GM12875 (cell line): Measurements from ENCODE around the gene EML3.
"Not testable (repeated sequence)": the region's sequence is repeated elsewhere in the genome, so short reads cannot be mapped to it uniquely, and the experiment has no call there.

Experiments used
- H3K4me3 ChIP-seq: one replicate; pipeline ENCODE4 v1.5.1; 2011; ENCODE audit warnings: low read depth, low read length, control low read depth
- TF ChIP-seq, protein P1 (sequence below): IDR thresholded peaks from 2 replicates; pipeline ENCODE4 v1.5.1; 2011; ENCODE audit warnings: low read depth, mild to moderate bottlenecking, control low read depth, inconsistent platforms, low read length, moderate library complexity, borderline replicate concordance; ENCODE audit not compliant: insufficient read depth

Gene EML3, protein sequence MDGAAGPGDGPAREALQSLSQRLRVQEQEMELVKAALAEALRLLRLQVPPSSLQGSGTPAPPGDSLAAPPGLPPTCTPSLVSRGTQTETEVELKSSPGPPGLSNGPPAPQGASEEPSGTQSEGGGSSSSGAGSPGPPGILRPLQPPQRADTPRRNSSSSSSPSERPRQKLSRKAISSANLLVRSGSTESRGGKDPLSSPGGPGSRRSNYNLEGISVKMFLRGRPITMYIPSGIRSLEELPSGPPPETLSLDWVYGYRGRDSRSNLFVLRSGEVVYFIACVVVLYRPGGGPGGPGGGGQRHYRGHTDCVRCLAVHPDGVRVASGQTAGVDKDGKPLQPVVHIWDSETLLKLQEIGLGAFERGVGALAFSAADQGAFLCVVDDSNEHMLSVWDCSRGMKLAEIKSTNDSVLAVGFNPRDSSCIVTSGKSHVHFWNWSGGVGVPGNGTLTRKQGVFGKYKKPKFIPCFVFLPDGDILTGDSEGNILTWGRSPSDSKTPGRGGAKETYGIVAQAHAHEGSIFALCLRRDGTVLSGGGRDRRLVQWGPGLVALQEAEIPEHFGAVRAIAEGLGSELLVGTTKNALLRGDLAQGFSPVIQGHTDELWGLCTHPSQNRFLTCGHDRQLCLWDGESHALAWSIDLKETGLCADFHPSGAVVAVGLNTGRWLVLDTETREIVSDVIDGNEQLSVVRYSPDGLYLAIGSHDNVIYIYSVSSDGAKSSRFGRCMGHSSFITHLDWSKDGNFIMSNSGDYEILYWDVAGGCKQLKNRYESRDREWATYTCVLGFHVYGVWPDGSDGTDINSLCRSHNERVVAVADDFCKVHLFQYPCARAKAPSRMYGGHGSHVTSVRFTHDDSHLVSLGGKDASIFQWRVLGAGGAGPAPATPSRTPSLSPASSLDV

DNA sequence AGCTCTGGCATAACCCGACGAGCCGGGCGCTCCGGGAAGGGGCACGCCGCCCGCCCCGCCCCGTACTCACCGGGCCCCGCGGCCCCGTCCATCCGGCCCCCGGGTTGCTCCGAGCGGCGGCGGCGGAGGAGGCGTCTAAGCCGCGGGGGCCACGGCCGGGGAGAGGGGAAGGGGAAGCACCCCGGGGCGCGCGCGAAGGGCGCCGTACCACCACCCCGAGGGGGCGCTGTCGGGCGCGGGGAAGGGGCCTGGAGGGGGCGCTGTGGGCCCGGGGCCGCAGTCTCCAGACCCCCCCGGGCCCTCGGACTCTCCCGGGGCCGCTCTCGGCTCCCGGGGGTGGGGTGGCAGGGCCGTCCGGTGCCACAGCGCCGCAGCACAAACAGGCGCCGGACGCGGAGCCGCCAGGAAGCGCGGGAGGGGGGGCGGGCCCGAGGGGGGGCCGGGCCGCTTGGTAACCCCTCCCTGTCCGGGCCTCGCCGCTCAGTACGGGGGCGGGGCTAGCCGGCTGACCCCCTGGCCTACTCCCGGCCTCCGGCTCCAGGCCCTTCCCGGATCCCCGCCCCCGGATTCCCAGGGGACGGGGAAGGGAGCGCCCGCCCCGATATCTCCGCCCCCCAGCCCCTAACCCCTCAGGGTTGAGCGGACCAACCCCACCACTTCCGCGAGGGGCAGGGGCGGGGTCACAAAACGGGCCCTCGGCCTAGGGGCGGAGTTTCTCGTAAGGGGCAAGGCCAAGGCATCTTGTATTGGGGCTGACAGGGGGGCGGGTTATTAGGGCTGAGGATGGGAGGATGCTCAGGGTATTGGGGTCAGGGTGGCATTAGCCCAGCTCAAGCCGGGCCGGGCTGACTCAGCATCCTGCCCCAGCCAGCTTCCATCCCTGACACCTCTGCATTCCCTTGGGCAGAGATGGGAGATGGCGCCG is at the start of gene EML3, which contains the start of gene ROM1:
Gene EML3 (minus strand): TSS at position 410 of the 925 bp plus-strand sequence. CDS start 318 bp downstream, at position 92.
Gene ROM1 (plus strand): TSS at position 892 of the 925 bp plus-strand sequence. CDS start 25 bp downstream, at position 917.
- peak within 1 kb of the TSS; percentile 83 for H3K4me3 ChIP-seq
- TF ChIP-seq, protein P1, sequence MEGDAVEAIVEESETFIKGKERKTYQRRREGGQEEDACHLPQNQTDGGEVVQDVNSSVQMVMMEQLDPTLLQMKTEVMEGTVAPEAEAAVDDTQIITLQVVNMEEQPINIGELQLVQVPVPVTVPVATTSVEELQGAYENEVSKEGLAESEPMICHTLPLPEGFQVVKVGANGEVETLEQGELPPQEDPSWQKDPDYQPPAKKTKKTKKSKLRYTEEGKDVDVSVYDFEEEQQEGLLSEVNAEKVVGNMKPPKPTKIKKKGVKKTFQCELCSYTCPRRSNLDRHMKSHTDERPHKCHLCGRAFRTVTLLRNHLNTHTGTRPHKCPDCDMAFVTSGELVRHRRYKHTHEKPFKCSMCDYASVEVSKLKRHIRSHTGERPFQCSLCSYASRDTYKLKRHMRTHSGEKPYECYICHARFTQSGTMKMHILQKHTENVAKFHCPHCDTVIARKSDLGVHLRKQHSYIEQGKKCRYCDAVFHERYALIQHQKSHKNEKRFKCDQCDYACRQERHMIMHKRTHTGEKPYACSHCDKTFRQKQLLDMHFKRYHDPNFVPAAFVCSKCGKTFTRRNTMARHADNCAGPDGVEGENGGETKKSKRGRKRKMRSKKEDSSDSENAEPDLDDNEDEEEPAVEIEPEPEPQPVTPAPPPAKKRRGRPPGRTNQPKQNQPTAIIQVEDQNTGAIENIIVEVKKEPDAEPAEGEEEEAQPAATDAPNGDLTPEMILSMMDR: peak; percentile 100

DNA sequence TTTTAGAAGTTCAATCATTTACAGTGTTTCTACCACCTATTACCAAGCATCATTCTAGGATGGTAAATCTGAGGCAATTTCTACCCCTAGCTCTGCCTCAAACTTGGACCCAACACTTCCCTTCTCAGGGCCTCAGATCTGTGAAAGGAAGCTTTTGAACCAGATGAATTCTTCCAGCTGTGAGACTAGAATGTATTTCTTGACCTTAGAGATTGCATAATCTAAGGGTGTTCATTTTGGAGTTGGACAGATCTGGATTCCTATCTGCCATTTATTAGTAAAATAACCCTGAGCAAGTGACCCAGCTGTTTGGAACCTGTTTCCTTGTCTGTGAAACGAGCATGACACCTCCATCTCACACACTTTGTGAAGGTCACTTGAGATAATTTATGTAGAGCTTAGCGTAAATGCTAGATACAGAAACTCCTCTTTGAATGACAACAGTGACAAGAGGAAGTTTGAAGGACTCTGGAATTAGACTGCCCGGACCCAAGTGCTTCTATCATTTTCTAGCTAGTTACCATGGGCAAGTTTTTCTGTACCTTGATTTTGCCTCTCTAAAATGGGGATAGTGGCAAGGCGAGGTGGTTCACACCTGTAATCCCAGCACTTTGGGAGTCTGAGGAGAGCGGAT is 44.3 kb upstream of the EML3 start:
- no peak overlapping the region for H3K4me3 ChIP-seq
- TF ChIP-seq, protein P1: no peak

DNA sequence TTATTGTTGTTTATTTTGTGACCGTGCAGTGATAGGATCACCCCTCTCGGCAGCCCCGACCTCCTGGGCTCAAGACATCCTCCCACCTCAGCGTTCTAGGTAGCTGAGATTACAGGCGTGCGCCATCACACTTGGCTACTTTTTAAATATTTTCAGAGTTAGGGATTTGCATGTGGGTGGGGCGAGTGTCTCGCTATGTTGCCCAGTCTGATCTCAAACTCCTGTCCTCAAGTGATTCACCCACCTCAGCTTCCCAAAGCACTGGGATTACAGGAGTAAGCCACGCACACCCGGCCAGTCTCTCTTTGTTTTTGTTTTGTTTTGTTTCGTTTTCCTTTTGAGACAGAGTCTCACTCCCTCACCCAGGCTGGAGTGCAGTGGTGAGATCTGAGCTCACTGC is 41.7 kb upstream of the EML3 start:
- no peak overlapping the region for H3K4me3 ChIP-seq

DNA sequence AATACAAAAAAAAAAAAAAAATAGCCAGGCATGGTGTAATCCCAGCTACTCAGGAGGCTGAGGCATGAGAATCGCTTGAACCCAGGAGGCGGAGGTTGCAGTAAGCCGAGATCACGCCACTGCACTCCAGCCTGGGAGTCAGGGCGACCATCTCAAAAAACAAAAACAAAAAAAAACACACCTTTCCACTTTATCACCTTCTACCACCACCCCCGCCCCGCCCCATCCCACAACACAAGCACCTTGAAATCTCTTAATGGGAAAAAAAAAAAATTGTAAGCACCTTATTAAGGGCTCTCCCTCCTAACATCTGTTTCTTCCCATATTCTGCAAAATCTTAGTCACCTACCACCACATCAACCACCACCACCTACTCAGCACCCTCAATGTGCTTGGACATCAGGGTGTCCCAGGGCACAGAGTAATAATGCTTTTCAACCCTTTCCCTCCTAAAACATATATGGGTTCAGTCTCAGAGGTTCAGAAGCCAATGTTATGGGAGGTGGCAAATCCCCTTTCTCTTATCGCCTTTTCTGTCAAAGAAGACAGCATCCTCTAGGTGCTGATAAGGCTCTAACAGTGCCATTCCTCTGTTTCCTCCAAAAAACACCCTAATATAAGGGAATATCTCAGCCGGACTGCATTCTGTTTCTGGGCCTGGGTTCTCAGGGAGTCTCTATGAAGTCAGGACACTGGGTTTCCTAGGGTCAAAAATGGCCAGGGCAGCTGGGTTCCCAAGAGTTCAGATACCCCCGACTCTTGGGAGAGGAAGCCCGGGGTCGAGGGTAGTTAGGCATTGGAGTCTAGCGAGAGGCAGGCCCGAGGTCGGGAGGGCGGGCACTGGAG is 39.8 kb upstream of the EML3 start:
- peak overlapping the region; percentile 60 for H3K4me3 ChIP-seq
- TF ChIP-seq, protein P1: no peak

More for the DNA sequence above, 41.7 kb upstream of the EML3 start:
- TF ChIP-seq, protein P1: no peak

DNA sequence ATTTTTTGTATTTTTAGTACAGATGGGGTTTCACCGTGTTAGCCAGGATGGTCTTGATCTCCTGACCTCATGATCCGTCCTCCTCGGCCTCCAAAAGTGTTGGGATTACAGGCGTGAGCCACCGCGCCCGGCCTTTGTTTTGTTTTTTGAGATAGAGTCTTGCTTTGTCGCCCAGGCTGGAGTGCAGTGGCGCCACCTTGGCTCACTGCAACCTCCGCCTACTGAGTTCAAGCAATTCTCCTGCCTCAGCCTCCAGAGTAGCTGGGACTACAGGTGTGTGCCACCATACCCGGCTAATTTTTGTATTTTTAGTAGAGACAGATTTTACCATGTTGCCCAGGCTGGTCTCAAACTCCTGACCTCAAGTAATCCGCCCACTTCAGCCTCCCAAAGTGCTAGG is 37.7 kb upstream of the EML3 start:
- not testable (repeated sequence) for H3K4me3 ChIP-seq

DNA sequence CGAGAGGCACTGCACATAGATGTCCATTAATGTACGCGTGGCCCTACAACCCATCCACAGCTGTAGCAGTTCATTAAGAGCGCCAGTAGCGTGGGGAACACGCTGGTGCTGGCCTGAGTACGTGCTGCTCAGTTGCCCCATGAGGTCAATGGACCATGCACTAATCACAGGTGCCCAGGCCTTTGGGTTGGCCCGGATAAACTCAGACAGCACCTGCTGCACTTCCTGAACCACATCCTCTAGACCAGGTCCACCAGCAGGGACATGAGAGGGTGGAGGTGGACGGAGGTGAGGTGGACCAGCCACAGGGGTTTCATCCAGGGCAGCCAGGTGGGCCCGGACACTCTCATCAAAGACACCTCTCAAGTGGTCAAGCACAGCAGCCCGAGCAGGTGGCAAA is 36.9 kb upstream of the EML3 start:
- no peak overlapping the region for H3K4me3 ChIP-seq
- TF ChIP-seq, protein P1: no peak
